HCT116 (cell line): ENCODE results near the gene IL36A. TPM values are rescaled to one million over a fixed set of nuclear protein-coding genes. Genes with fewer than 3 reads are reported as not detected.

Source experiments
- ATAC-seq: fragments of 200-7000 bp; cut with Tn5 transposase; 2 replicates; pipeline ENCODE4 v1.9.1; 2020; ENCODE audit warnings: mild to moderate bottlenecking, moderate library complexity
- BruUV-seq: library from RNA; stranded (reverse); fragments of 400-500 nt; replicated peaks from 2 replicates; lab custom pipeline; 2021; lab: Mats Ljungman, UMichigan
- CTCF ChIA-PET: fragments of 300-600 bp; sonication (Branson Sonifier 250); formaldehyde crosslinking; loops from one replicate; lab custom pipeline; 2021; ENCODE audit warnings: antibody characterized with exemption; lab: Charles Lee
- POLR2A ChIA-PET: fragments of 300-600, 350-600 bp; sonication (Branson Sonifier 250); formaldehyde crosslinking; loops from one replicate; lab custom pipeline; 2021; ENCODE audit warnings: antibody characterized with exemption; lab: Charles Lee
- RAD21 ChIA-PET, 2 experiments: fragments of 300-600 bp; sonication (Branson Sonifier 250); formaldehyde crosslinking; loops; one replicate each; lab custom pipeline; 2023; ENCODE audit warnings: low total read pairs in 2 of 2; ENCODE audit not compliant: uncharacterized antibody in 2 of 2, unreplicated experiment in 2 of 2, low non-redundant PET in 1 of 2; lab: Charles Lee
- DNase-seq: peaks from one replicate; pipeline ENCODE4 v3.0.0-alpha.2; 2010; ENCODE audit warnings: low read depth, low spot score
- H2AFZ ChIP-seq: fragments of 200-600 bp; shearing (Covaris generic), sonication (generic); 2 replicates; pipeline ENCODE4 v1.6.1; 2017; ENCODE audit warnings: low read depth, mixed run types, mixed read lengths, antibody characterized with exemption, low read length; ENCODE audit not compliant: poor library complexity, severe bottlenecking
- H3K27ac ChIP-seq: 2 replicates; pipeline ENCODE4 v1.5.1; 2012; ENCODE audit warnings: low read depth, low read length
- H3K27me3 ChIP-seq: fragments of 200-600 bp; sonication (generic); 2 replicates; pipeline ENCODE4 v1.6.1; 2016; ENCODE audit warnings: mixed run types, low read length, mixed read lengths; ENCODE audit not compliant: insufficient read depth
- H3K36me3 ChIP-seq, 2 experiments: fragments of 200-500 bp in 1 of 2; fragments of 200-600 bp in 1 of 2; sonication (Bioruptor generic) in 1 of 2; sonication (generic) in 1 of 2; 2 replicates each; pipeline versions ENCODE4 v1.5.1 to v1.6.1; 2014 to 2016; ENCODE audit warnings: low read length in 2 of 2, inconsistent platforms in 1 of 2, mixed read lengths in 1 of 2, mixed run types in 1 of 2; ENCODE audit not compliant: insufficient read depth in 2 of 2, control insufficient read depth in 1 of 2
- H3K4me1 ChIP-seq, 2 experiments: fragments of 200-600 bp in 1 of 2; sonication (generic) in 1 of 2; 2 replicates each; pipeline versions ENCODE4 v1.5.1 to v1.6.1; 2012 to 2017; ENCODE audit warnings: low read length in 2 of 2, inconsistent platforms in 1 of 2, mild to moderate bottlenecking in 1 of 2, mixed read lengths in 1 of 2, mixed run types in 1 of 2, moderate library complexity in 1 of 2; ENCODE audit not compliant: insufficient read depth in 2 of 2, control insufficient read depth in 1 of 2
- H3K4me2 ChIP-seq: fragments of 200-600 bp; sonication (generic); 2 replicates; pipeline ENCODE4 v1.6.1; 2017; ENCODE audit warnings: mixed run types, low read length, mixed read lengths
- H3K4me3 ChIP-seq, 2 experiments: fragments of 200-600 bp in 1 of 2; sonication (generic) in 1 of 2; replicated peaks in 1 of 2; 2 replicates each; pipeline ENCODE4 v1.5.1; 2011 to 2016; ENCODE audit warnings: low read length in 2 of 2, control low read depth in 1 of 2, low read depth in 1 of 2, mild to moderate bottlenecking in 1 of 2, mixed read lengths in 1 of 2, mixed run types in 1 of 2
- H3K79me2 ChIP-seq: fragments of 200-600 bp; sonication (generic); 2 replicates; pipeline ENCODE4 v1.6.1; 2017; ENCODE audit warnings: mild to moderate bottlenecking, mixed run types, low read length, moderate library complexity, mixed read lengths; ENCODE audit not compliant: insufficient read depth
- H3K9ac ChIP-seq: fragments of 200-600 bp; sonication (generic); 2 replicates; pipeline ENCODE4 v1.6.1; 2016; ENCODE audit warnings: low read length, mixed read lengths
- H3K9me2 ChIP-seq: fragments of 200-600 bp; sonication (generic), shearing (Covaris generic); 2 replicates; pipeline ENCODE4 v1.6.1; 2017; ENCODE audit warnings: mixed run types, mild to moderate bottlenecking, moderate library complexity; ENCODE audit not compliant: insufficient read depth
- H3K9me3 ChIP-seq, 2 experiments: fragments of 200-500 bp in 1 of 2; fragments of 200-600 bp in 1 of 2; sonication (Bioruptor generic) in 1 of 2; sonication (generic) in 1 of 2; 2 replicates each; pipeline ENCODE4 v1.6.1; 2014 to 2017; ENCODE audit warnings: low read length in 2 of 2, mixed read lengths in 2 of 2, inconsistent platforms in 1 of 2, low read depth in 1 of 2, mild to moderate bottlenecking in 1 of 2, mixed run types in 1 of 2, moderate library complexity in 1 of 2; ENCODE audit not compliant: control insufficient read depth in 1 of 2, insufficient read depth in 1 of 2
- H4K20me1 ChIP-seq: fragments of 200-600 bp; sonication (generic), shearing (Covaris generic); 2 replicates; pipeline ENCODE4 v1.6.1; 2017; ENCODE audit warnings: mixed run types, mild to moderate bottlenecking, moderate library complexity; ENCODE audit not compliant: insufficient read depth
- CBX3 ChIP-seq: IDR thresholded peaks from 2 replicates; pipeline ENCODE4 v1.6.1; 2012; ENCODE audit warnings: low read depth
- CTCF ChIP-seq, 3 experiments: fragments of 200-600 bp in 1 of 3; sonication (generic) in 1 of 3; IDR thresholded peaks in 2 of 3; conservative IDR thresholded peaks in 1 of 3; 2 replicates each; pipeline ENCODE4 v1.5.1; 2012 to 2017; ENCODE audit warnings: low read depth in 2 of 3, low read length in 2 of 3, antibody characterized with exemption in 1 of 3, borderline replicate concordance in 1 of 3, control low read depth in 1 of 3, mild to moderate bottlenecking in 1 of 3, mixed read lengths in 1 of 3, mixed run types in 1 of 3, moderate library complexity in 1 of 3; ENCODE audit not compliant: insufficient read depth in 1 of 3
- EZH2phosphoT487 ChIP-seq: fragments of 200-600 bp; IDR thresholded peaks from 2 replicates; pipeline ENCODE4 v1.6.1; 2018; ENCODE audit warnings: antibody characterized with exemption, borderline replicate concordance
- FOSL1 ChIP-seq: IDR thresholded peaks from 2 replicates; pipeline ENCODE4 v1.6.1; 2012; ENCODE audit warnings: low read depth
- JUND ChIP-seq: IDR thresholded peaks from 2 replicates; pipeline ENCODE4 v1.6.1; 2012
- RAD21 ChIP-seq: IDR thresholded peaks from 2 replicates; pipeline ENCODE4 v1.6.1; 2012; ENCODE audit warnings: low read depth, mild to moderate bottlenecking
- SIN3A ChIP-seq: IDR thresholded peaks from 2 replicates; pipeline ENCODE4 v1.6.1; 2012; ENCODE audit warnings: low read depth
- YY1 ChIP-seq: IDR thresholded peaks from 2 replicates; pipeline ENCODE4 v1.6.1; 2011; ENCODE audit warnings: low read length, low read depth, moderate library complexity, mild to moderate bottlenecking; ENCODE audit not compliant: insufficient replicate concordance; ENCODE audit errors: extremely low read depth
- ZBTB33 ChIP-seq: IDR thresholded peaks from 2 replicates; pipeline ENCODE4 v1.6.1; 2011; ENCODE audit warnings: mild to moderate bottlenecking, low read length, moderate library complexity; ENCODE audit not compliant: insufficient replicate concordance; ENCODE audit errors: extremely low read depth
- ZFX ChIP-seq: fragments of 450-650 bp; IDR thresholded peaks from 2 replicates; pipeline ENCODE4 v1.6.1; 2017
- ZNF274 ChIP-seq: fragments of 200-500 bp; sonication (Bioruptor generic); IDR thresholded peaks from 2 replicates; pipeline ENCODE4 v1.6.1; 2014; ENCODE audit warnings: mild to moderate bottlenecking, low read depth, low read length, inconsistent platforms
- intact Hi-C: fragments of 100-400 bp; cut with micrococcal nuclease; formaldehyde crosslinking; loops from 2 replicates; pipeline ENCODE4 v1.10.0; 2022
- total RNA-seq: library from RNA; stranded (reverse); gene quantifications from one replicate; pipeline ENCODE4 v1.2.1, GENCODE V29; 2021; ENCODE audit not compliant: unreplicated experiment
- TF ChIP-seq, protein P1 (sequence below): IDR thresholded peaks from 2 replicates; pipeline ENCODE4 v1.6.1; 2012

IL36A gene
- total RNA-seq, 1 experiment from 2014 or later = not detected

- RAD21 ChIA-PET = no interaction called here
- BruUV-seq = no TSS peak
- H3K4me1 ChIP-seq = no peaks in the 10 kb centered on the region
- no peak overlapping the region for H2AFZ ChIP-seq
- H3K9me3 ChIP-seq = no peaks in the 10 kb centered on the region
- no peak for ATAC-seq
- H3K9me2 ChIP-seq = no peaks in the 10 kb centered on the region
- no peak for DNase-seq
- H3K27me3 ChIP-seq = peaks cover 12% of the 10 kb centered on the region; the same call in 1 of the 2 replicates
- H3K36me3 ChIP-seq = no peaks in the 10 kb centered on the region
- intact Hi-C loops = no loop called here
- H3K79me2 ChIP-seq = no peaks in the 10 kb centered on the region
- no peaks in the 10 kb centered on the region for H4K20me1 ChIP-seq
- TF ChIP-seq SIN3A = no peak
- TF ChIP-seq, protein P1, sequence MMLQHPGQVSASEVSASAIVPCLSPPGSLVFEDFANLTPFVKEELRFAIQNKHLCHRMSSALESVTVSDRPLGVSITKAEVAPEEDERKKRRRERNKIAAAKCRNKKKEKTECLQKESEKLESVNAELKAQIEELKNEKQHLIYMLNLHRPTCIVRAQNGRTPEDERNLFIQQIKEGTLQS = no peak
- no peak for TF ChIP-seq RAD21
- TF ChIP-seq, all 23 proteins: peak for 0
- no peak overlapping the region for H3K4me2 ChIP-seq
- no peak overlapping the region for H3K4me3 ChIP-seq
- CTCF ChIA-PET = no interaction called here
- no peak overlapping the region for H3K27ac ChIP-seq
- H3K9ac ChIP-seq = no peak overlapping the region
- POLR2A ChIA-PET = no interaction called here
Measured at GRCh38 chr2:113018509-113018908, 13.2 kb downstream of the IL36A start.

GRCh38 chr2:113021312-113021711, 16.1 kb downstream of the IL36A start:
- H4K20me1 ChIP-seq = no peaks in the 10 kb centered on the region
- H3K4me2 ChIP-seq = no peak overlapping the region
- DNase-seq (no peak), ATAC-seq (no peak)
- no peak overlapping the region for H3K9ac ChIP-seq
- ChIA-PET POLR2A (no interaction called here), RAD21 (no interaction called here), CTCF (no interaction called here)
- H3K9me2 ChIP-seq = no peaks in the 10 kb centered on the region
- H3K79me2 ChIP-seq = no peaks in the 10 kb centered on the region
- peaks cover 40% of the 10 kb centered on the region for H3K27me3 ChIP-seq
- no TSS peak for BruUV-seq
- H3K4me1 ChIP-seq = no peaks in the 10 kb centered on the region
- H2AFZ ChIP-seq = no peak overlapping the region
- no peaks in the 10 kb centered on the region for H3K9me3 ChIP-seq
- H3K27ac ChIP-seq = no peak overlapping the region
- H3K4me3 ChIP-seq = no peak overlapping the region
- no peaks in the 10 kb centered on the region for H3K36me3 ChIP-seq
- intact Hi-C loops = no loop called here
- TF ChIP-seq JUND (no peak), FOSL1 (no peak), ZBTB33 (no peak), SIN3A (no peak), CBX3 (no peak), EZH2phosphoT487 (no peak), YY1 (no peak), RAD21 (no peak), ZNF274 (no peak), CTCF (IDR thresholded peaks at IDR 0.05 in 2 of 3, conservative IDR thresholded peaks at IDR 0.05 in 1 of 3; ENCODE audit: borderline replicate concordance in 1 of 3, insufficient read depth in 1 of 3, low read depth in 2 of 3, low read length in 2 of 3) (no peak), ZFX (no peak)
